ENCODE results near the gene ITPRIP.

DNA sequence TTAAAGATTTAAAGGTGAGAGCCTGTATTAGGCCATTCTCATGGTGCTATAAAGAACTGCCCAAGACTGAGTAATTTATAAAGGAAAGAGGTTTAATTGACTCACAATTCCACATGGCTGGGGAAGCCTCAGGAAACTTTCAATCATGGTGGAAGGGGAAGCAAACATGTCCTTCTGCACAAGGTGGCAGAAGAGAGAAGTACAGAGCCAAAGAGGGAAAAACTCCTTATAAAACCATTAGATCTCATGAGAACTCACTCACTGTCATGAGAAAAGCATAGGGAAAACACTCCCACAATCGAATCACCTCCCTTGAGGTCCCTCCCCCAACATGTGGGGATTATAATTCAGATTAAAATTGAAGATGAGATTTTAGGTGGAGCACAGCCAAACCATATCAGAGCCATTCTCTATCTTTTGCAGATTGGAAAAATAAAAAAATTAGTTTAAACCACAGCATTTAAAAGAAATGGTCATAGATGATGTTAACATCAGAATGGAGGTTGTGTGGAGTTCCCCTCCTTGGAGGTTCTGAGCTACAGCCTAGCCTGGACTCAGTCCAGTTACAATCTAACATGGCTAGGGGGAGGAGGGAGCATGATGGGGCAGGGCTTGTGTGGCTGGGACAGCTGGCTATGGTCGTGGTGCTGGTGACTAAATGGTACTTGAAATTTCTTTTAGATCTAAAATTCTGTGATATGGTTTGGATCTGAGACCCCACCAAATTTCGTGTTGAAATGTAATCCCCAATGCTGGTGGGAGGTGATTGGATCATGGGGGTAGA lies 36.2 kb downstream of the ITPRIP start:
- TF ChIP-seq POLR2A (IDR thresholded peaks at IDR 0.05; ENCODE audit: low read depth, low read length) (no peak), POLR2AphosphoS5 (IDR thresholded peaks at IDR 0.05; ENCODE audit: low read depth, low read length) (no peak), TAF1 (IDR thresholded peaks at IDR 0.05; ENCODE audit: low read depth, low read length) (no peak), SPI1 (IDR thresholded peaks at IDR 0.05; ENCODE audit: low read depth, low read length) (no peak), POU2F2 (IDR thresholded peaks at IDR 0.05; ENCODE audit: low read depth, low read length) (no peak)

All from GM12891 (cell line).